ENCODE measurements around the gene SRXN1. TPM values are rescaled to one million over a fixed set of nuclear protein-coding genes. Genes with fewer than 3 reads are reported as not detected.

SRXN1 gene
- total RNA-seq, 1 experiment from 2014 or later: 42.6 TPM

DNA sequence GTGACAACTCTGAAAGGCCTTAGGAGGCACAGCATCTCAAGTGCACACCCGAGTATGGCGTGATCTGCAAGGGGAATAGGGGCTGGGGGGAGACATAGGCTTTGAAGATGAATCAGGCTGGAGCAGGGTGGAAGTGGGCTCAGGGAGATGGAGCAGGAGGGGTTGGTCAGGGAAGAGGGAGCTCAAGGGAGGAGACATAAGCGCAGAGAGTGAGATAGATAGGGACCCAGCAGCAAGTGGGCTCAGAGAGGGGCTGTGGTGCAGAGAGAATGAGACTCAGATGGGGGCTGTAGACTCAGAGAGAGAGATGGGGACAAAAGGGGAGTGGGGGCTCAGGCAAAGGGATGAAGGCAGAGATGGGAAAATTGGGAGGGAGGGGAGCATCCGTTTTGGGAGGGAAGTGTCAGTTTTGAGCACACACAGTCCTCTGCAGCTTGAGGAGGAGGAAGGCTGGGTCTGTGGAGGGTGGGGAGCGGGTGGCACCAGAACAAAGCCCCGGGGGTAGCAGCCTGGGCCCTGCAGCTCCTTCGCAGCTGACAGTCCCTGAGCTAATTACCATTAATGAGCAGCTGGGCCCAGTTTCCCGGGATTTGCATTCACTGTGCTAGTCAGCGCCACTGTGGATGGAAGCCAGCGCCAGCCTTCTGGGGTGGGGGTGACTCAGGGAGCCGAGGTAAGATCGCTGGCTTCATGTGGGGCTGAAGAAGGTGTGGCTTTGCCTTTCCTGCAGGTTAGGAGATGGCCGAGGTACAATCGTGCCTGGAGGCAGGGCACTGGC, 18.7 kb downstream of the SRXN1 start:
- no peak overlapping the region for H3K4me3 Mint-ChIP-seq (ENCODE audit: unreplicated experiment)
- no peaks in the 10 kb centered on the region for H3K9me3 Mint-ChIP-seq (ENCODE audit: unreplicated experiment)
- TF ChIP-seq, protein P1, sequence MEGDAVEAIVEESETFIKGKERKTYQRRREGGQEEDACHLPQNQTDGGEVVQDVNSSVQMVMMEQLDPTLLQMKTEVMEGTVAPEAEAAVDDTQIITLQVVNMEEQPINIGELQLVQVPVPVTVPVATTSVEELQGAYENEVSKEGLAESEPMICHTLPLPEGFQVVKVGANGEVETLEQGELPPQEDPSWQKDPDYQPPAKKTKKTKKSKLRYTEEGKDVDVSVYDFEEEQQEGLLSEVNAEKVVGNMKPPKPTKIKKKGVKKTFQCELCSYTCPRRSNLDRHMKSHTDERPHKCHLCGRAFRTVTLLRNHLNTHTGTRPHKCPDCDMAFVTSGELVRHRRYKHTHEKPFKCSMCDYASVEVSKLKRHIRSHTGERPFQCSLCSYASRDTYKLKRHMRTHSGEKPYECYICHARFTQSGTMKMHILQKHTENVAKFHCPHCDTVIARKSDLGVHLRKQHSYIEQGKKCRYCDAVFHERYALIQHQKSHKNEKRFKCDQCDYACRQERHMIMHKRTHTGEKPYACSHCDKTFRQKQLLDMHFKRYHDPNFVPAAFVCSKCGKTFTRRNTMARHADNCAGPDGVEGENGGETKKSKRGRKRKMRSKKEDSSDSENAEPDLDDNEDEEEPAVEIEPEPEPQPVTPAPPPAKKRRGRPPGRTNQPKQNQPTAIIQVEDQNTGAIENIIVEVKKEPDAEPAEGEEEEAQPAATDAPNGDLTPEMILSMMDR (IDR thresholded peaks at IDR 0.05; ENCODE audit: unreplicated experiment): no peak
- no peak overlapping the region for H3K27ac Mint-ChIP-seq (ENCODE audit: low read depth, unreplicated experiment)
- ChIA-PET POLR2A (interaction anchor here (0.6 kb wide), 1 partner anchor 11 kb away, joined by 3 read pairs; no protein-coding TSS in a partner anchor), CTCF (interaction anchor here (1.0 to 5.4 kb wide), 2 partner anchors 12 to 72 kb away, joined by 3 to 36 read pairs; no protein-coding TSS in a partner anchor)
- H3K27me3 Mint-ChIP-seq (ENCODE audit: insufficient read depth, unreplicated experiment): no peaks in the 10 kb centered on the region
- intact Hi-C loops (cut with micrococcal nuclease): no loop called here
- DNase-seq (ENCODE audit: unreplicated experiment): no peak
- H3K4me1 Mint-ChIP-seq (ENCODE audit: insufficient read depth, unreplicated experiment): no peaks in the 10 kb centered on the region
- BruUV-seq (replicated peaks): no TSS peak
- no peaks in the 10 kb centered on the region for H3K36me3 Mint-ChIP-seq (ENCODE audit: insufficient read depth, unreplicated experiment)

DNA sequence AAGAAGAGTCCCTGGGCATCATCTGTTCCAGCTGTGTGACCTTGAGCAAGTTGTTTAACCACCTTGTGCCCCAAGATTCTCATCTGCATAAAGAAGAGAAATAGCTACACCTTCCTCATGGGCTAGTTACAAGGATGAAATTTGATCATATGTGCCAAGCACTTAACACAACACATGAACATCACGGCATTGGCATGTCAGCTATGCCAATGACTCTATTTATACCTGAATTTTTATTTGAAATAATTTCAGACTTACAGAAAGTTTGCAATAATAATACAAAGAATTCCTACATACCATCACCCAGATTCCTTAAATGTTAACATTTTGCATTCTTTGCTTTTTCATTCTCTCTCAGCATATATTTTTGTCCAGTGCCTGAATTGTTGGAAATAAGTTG, 21.9 kb downstream of the SRXN1 start:
- no peak overlapping the region for H3K27ac Mint-ChIP-seq (ENCODE audit: low read depth, unreplicated experiment)
- no peaks in the 10 kb centered on the region for H3K4me1 Mint-ChIP-seq (ENCODE audit: insufficient read depth, unreplicated experiment)
- intact Hi-C loops (cut with micrococcal nuclease): no loop called here
- no peak overlapping the region for H3K4me3 Mint-ChIP-seq (ENCODE audit: unreplicated experiment)
- TF ChIP-seq, protein P1 (IDR thresholded peaks at IDR 0.05; ENCODE audit: unreplicated experiment): no peak
- no peaks in the 10 kb centered on the region for H3K36me3 Mint-ChIP-seq (ENCODE audit: insufficient read depth, unreplicated experiment)
- BruUV-seq (replicated peaks): no TSS peak
- no peaks in the 10 kb centered on the region for H3K9me3 Mint-ChIP-seq (ENCODE audit: unreplicated experiment)
- POLR2A ChIA-PET: no interaction called here
- DNase-seq (ENCODE audit: unreplicated experiment): no peak
- CTCF ChIA-PET: interaction anchor here (0.6 to 3.7 kb wide), 4 partner anchors 9 to 109 kb away, joined by 3 to 15 read pairs (median 4); no protein-coding TSS in a partner anchor
- H3K27me3 Mint-ChIP-seq (ENCODE audit: insufficient read depth, unreplicated experiment): peaks cover 18% of the 10 kb centered on the region

DNA sequence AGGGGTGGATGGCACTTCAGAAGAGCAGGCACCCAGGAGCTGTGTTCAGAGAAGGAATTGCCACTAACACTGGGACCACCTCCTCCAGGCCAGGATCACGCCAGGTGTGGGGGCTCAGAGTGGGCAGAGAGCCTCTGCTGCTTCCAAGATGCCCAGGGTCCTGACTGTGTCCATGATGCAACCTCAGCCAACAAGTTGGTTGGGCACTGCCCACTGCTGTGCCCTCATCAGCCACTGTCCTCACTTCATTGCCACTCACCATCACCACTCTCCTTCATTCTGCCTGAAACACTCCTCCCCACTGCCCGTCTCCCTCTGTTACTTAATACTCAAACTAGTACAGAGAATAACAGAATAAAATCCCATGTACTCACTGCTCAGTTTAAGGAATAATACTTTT, 26.4 kb downstream of the SRXN1 start:
- Mint-ChIP-seq H3K27me3 (ENCODE audit: insufficient read depth, unreplicated experiment) (peaks cover 54% of the 10 kb centered on the region), H3K27ac (ENCODE audit: low read depth, unreplicated experiment) (no peak overlapping the region), H3K4me3 (ENCODE audit: unreplicated experiment) (no peak overlapping the region), H3K9me3 (ENCODE audit: unreplicated experiment) (no peaks in the 10 kb centered on the region), H3K36me3 (ENCODE audit: insufficient read depth, unreplicated experiment) (no peaks in the 10 kb centered on the region), H3K4me1 (ENCODE audit: insufficient read depth, unreplicated experiment) (no peaks in the 10 kb centered on the region)
- TF ChIP-seq, protein P1 (IDR thresholded peaks at IDR 0.05; ENCODE audit: unreplicated experiment): no peak
- CTCF ChIA-PET: interaction anchor here (1.3 kb wide), 1 partner anchor 24 kb away, joined by 4 read pairs; no protein-coding TSS in a partner anchor
- intact Hi-C loops (cut with micrococcal nuclease): no loop called here
- BruUV-seq (replicated peaks): no TSS peak
- no peak for DNase-seq (ENCODE audit: unreplicated experiment)
- POLR2A ChIA-PET: no interaction called here

DNA sequence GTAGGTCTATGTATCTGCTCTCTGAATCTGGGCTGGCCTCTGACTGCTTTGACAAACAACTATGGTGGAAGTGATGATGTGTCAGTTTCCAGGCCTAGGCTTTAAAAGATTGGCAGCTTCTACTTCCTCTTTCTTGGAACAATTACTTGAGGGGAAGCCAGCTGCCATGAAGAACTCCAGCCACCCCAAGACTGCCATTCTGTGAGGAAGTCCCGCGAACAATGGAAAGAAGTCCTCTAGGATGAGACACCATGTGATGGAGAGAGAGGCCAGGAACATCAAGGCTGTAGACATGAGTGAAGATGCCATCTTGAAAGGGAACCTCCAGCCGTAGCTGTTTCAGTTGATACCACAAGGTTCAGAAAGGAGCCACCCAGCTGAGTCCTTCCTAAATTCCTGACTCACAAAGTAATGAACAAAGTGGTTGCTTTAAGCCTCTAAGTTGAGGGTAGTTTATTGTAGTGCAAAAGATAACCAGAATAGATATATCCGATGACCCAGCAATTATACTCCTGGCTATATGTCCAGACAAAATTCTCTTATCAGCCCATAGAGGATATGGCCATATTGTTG, 27.6 kb downstream of the SRXN1 start:
- ChIA-PET CTCF (interaction anchor here (1.4 kb wide), 1 partner anchor 20 kb away, joined by 9 read pairs; no protein-coding TSS in a partner anchor), POLR2A (interaction anchor here (0.8 kb wide), 1 partner anchor 13 kb away, joined by 3 read pairs; no protein-coding TSS in a partner anchor)
- TF ChIP-seq, protein P1 (IDR thresholded peaks at IDR 0.05; ENCODE audit: unreplicated experiment): no peak
- no peaks in the 10 kb centered on the region for H3K36me3 Mint-ChIP-seq (ENCODE audit: insufficient read depth, unreplicated experiment)
- H3K4me3 Mint-ChIP-seq (ENCODE audit: unreplicated experiment): no peak overlapping the region
- H3K27me3 Mint-ChIP-seq (ENCODE audit: insufficient read depth, unreplicated experiment): peaks cover 66% of the 10 kb centered on the region
- H3K27ac Mint-ChIP-seq (ENCODE audit: low read depth, unreplicated experiment): no peak overlapping the region
- DNase-seq (ENCODE audit: unreplicated experiment): no peak
- intact Hi-C loops (cut with micrococcal nuclease): no loop called here
- no peaks in the 10 kb centered on the region for H3K4me1 Mint-ChIP-seq (ENCODE audit: insufficient read depth, unreplicated experiment)
- no TSS peak for BruUV-seq (replicated peaks)
- no peaks in the 10 kb centered on the region for H3K9me3 Mint-ChIP-seq (ENCODE audit: unreplicated experiment)

All from MCF 10A (cell line).